GM12878 (cell line): Measurements from ENCODE around the gene NUDT7. TPM values are rescaled to one million over a fixed set of nuclear protein-coding genes. Genes with fewer than 3 reads are reported as not detected.

ENCODE experiments used
- ATAC-seq: fragments of 200-7000 bp; cut with Tn5 transposase; 3 replicates; pipeline ENCODE4 v1.9.1; 2020; ENCODE audit warnings: mild to moderate bottlenecking, moderate library complexity
- BruUV-seq: library from RNA; stranded (reverse); fragments of 400-500 nt; replicated peaks from 2 replicates; lab custom pipeline; 2021; lab: Mats Ljungman, UMichigan
- CTCF ChIA-PET: fragments of 300-600 bp; sonication (Branson Sonifier 250); formaldehyde crosslinking; extraction: SDS; loops from one replicate; lab custom pipeline; 2021; ENCODE audit warnings: inconsistent platforms; lab: Yijun Ruan, JAX
- POLR2A ChIA-PET: fragments of 350-600 bp; formaldehyde crosslinking; extraction: SDS; loops from one replicate; lab custom pipeline; 2021; ENCODE audit warnings: inconsistent platforms; lab: Charles Lee
- RAD21 ChIA-PET: fragments of 300-600 bp; sonication (Branson Sonifier 250); formaldehyde crosslinking; loops from one replicate; lab custom pipeline; 2023; ENCODE audit warnings: antibody characterized with exemption; ENCODE audit not compliant: unreplicated experiment; lab: Charles Lee
- SMC1A ChIA-PET: fragments of 300-600 bp; sonication (Branson Sonifier 250); formaldehyde crosslinking; loops from one replicate; lab custom pipeline; 2023; ENCODE audit not compliant: unreplicated experiment, uncharacterized antibody; lab: Charles Lee
- DNase-seq: peaks from one replicate; pipeline ENCODE4 v3.0.0-alpha.2; 2011; ENCODE audit warnings: low read depth, low spot score
- FAIRE-seq: peaks from 3 replicates; lab custom pipeline; 2011; peaks lifted over from hg19 to GRCh38; lab: Jason Lieb, UNC
- H2AFZ ChIP-seq: 2 replicates; pipeline ENCODE4 v1.6.0; 2011; ENCODE audit warnings: low read depth, low read length, control low read depth; ENCODE audit not compliant: control insufficient read depth
- H3K27ac ChIP-seq: 2 replicates; pipeline ENCODE4 v1.5.1; 2011; ENCODE audit warnings: control low read depth; ENCODE audit not compliant: control insufficient read depth, insufficient read depth
- H3K27me3 ChIP-seq, 2 experiments: replicated peaks in 1 of 2; 2 replicates each; pipeline versions ENCODE4 v1.6.0 to v1.6.1; 2011; ENCODE audit warnings: low read length in 1 of 2; ENCODE audit not compliant: control insufficient read depth in 2 of 2, insufficient read depth in 2 of 2
- H3K36me3 ChIP-seq, 2 experiments: 2 replicates each; pipeline ENCODE4 v1.5.1; 2011; ENCODE audit warnings: low read length in 1 of 2; ENCODE audit not compliant: control insufficient read depth in 2 of 2, insufficient read depth in 2 of 2
- H3K4me1 ChIP-seq: 2 replicates; pipeline ENCODE4 v1.6.1; 2011; ENCODE audit warnings: mild to moderate bottlenecking, low read length, moderate library complexity, mixed read lengths; ENCODE audit not compliant: control insufficient read depth, insufficient read depth
- H3K4me2 ChIP-seq: 2 replicates; pipeline ENCODE4 v1.6.0; 2011; ENCODE audit warnings: control low read depth; ENCODE audit not compliant: control insufficient read depth, insufficient read depth
- H3K4me3 ChIP-seq: fragments of 200-600 bp; sonication (generic); 2 replicates; pipeline ENCODE4 v1.5.1; 2016
- H3K79me2 ChIP-seq: 2 replicates; pipeline ENCODE4 v1.6.0; 2011; ENCODE audit warnings: low read length; ENCODE audit not compliant: control insufficient read depth, insufficient read depth
- H3K9ac ChIP-seq: 2 replicates; pipeline ENCODE4 v1.8.0; 2011; ENCODE audit warnings: low read length, control low read depth, mixed read lengths; ENCODE audit not compliant: control insufficient read depth, insufficient read depth
- H3K9me3 ChIP-seq: replicated peaks from 3 replicates; pipeline ENCODE4 v1.5.1; 2011; ENCODE audit warnings: mild to moderate bottlenecking, low read length; ENCODE audit not compliant: control insufficient read depth, insufficient read depth
- H4K20me1 ChIP-seq: 2 replicates; pipeline ENCODE4 v1.6.0; 2011; ENCODE audit not compliant: control insufficient read depth, insufficient read depth
- BRCA1 ChIP-seq: IDR thresholded peaks from 2 replicates; pipeline ENCODE4 v1.6.1; 2011; ENCODE audit warnings: low read depth, low read length, improper control_type of control experiment
- HCFC1 ChIP-seq: fragments of 150-350 bp; IDR thresholded peaks from 2 replicates; pipeline ENCODE4 v1.6.1; 2014; ENCODE audit warnings: low read length
- POU2F2 ChIP-seq: IDR thresholded peaks from 3 replicates; pipeline ENCODE4 v1.6.1; 2011; ENCODE audit warnings: low read depth, mild to moderate bottlenecking, low read length, borderline replicate concordance
- PRDM15 ChIP-seq: fragments of 450-650 bp; formaldehyde crosslinking; IDR thresholded peaks from 2 replicates; pipeline ENCODE4 v1.4.0; 2020; ENCODE audit warnings: mild to moderate bottlenecking, moderate library complexity
- SIX5 ChIP-seq: IDR thresholded peaks from 2 replicates; pipeline ENCODE4 v1.6.1; 2011; ENCODE audit warnings: mild to moderate bottlenecking, low read depth, low read length, moderate library complexity; ENCODE audit not compliant: severe bottlenecking
- STAT1 ChIP-seq: fragments of 450-650 bp; conservative IDR thresholded peaks from 2 replicates; pipeline ENCODE4 v1.6.1; 2014; ENCODE audit warnings: antibody characterized with exemption, mild to moderate bottlenecking
- ZBED1 ChIP-seq: IDR thresholded peaks from 2 replicates; pipeline ENCODE4 v1.6.1; 2016; ENCODE audit warnings: borderline replicate concordance
- ZNF24 ChIP-seq: fragments of 450-650 bp; IDR thresholded peaks from 2 replicates; pipeline ENCODE4 v1.6.1; 2017; ENCODE audit warnings: antibody characterized with exemption, mild to moderate bottlenecking
- WGBS: methylation state at CpG from one replicate; pipeline ENCODE4 v1.1.6; 2016; ENCODE audit warnings: low lambda C conversion rate; ENCODE audit not compliant: insufficient replicate concordance, insufficient coverage; ENCODE audit errors: missing lambda C conversion rate; 5-methylcytosine and 5-hydroxymethylcytosine counted together
- in situ Hi-C: fragments of 300-500 bp; cut with MboI; formaldehyde crosslinking; loops from 9 replicates; pipeline ENCODE4 v1.14.3; 2018; ENCODE audit warnings: mixed read lengths
- intact Hi-C: fragments of 100-400 bp; cut with micrococcal nuclease; formaldehyde crosslinking; loops from one replicate; pipeline ENCODE4 v1.14.2; 2022; ENCODE audit not compliant: unreplicated experiment
- polyA plus RNA-seq, 11 experiments: library from polyadenylated mRNA; depleted of rRNA in 4 of 11; unstranded in 6 of 11; stranded (reverse) in 5 of 11; fragments of >200 nt; fragmentation: Nextera tagmentation in 4 of 11; fragmentation: Illumina TruSeq in 1 of 11; extraction: Ambion mirVana in 4 of 11; extraction: Trizol in 1 of 11; gene quantifications; 1 replicate in 1 of 11; 2 replicates in 10 of 11; pipeline versions ENCODE4 v1.2.1 to v1.2.3, GENCODE V29; 2011 to 2016; ENCODE audit warnings: inconsistent platforms in 2 of 11, missing spikeins in 2 of 11, low read depth in 1 of 11
- total RNA-seq, 4 experiments: library from RNA; depleted of rRNA in 3 of 4; stranded (reverse); fragments of >200 nt in 3 of 4; fragmentation: Illumina TruSeq in 1 of 4; extraction: Trizol in 1 of 4; gene quantifications; 2 replicates each; pipeline versions ENCODE4 v1.2.1 to v1.2.3, GENCODE V29; 2013 to 2021

Gene NUDT7
- total and polyA plus RNA-seq, 10 of the 15 experiments (the other 5 are each of a cell fraction or from before 2014, with no cell fraction given), result 2.8 to 14.3 (median 5.2) TPM

- RAD21 ChIA-PET, result interaction anchor here (1.4 to 1.6 kb wide), 2 partner anchors 293 to 326 kb away, joined by 4 to 5 read pairs; no protein-coding TSS in a partner anchor
- TF ChIP-seq STAT1 (no peak), ZBED1 (no peak), ZNF24 (no peak), BRCA1 (no peak), POU2F2 (no peak), SIX5 (no peak), PRDM15 (CRISPR knock-in tag) (no peak), HCFC1 (no peak)
- BruUV-seq, result no TSS peak
- CTCF ChIA-PET, result interaction anchor here (1.2 to 4.2 kb wide), 4 partner anchors 293 to 384 kb away, joined by 4 to 41 read pairs (median 9); no protein-coding TSS in a partner anchor
- no peaks in the 10 kb centered on the region for H3K4me1 ChIP-seq
- no peak for FAIRE-seq
- in situ Hi-C loops (loop anchor here (5.0 kb wide), 2 partner anchors 295 to 325 kb away; no protein-coding TSS in a partner anchor), intact Hi-C loops (loop anchor here (5.0 to 10.0 kb wide), 3 partner anchors 105 to 558 kb away; no protein-coding TSS in a partner anchor)
- no peak overlapping the region for H2AFZ ChIP-seq
- SMC1A ChIA-PET, result interaction anchor here (0.5 to 1.1 kb wide), 5 partner anchors 9 to 421 kb away, joined by 3 to 5 read pairs (median 3); no protein-coding TSS in a partner anchor
- H3K9ac ChIP-seq, result no peak overlapping the region
- H3K9me3 ChIP-seq, result no peaks in the 10 kb centered on the region
- H3K27me3 ChIP-seq, result no peaks in the 10 kb centered on the region
- no peak overlapping the region for H3K4me2 ChIP-seq
- ATAC-seq, result no peak
- no peaks in the 10 kb centered on the region for H4K20me1 ChIP-seq
- no peak overlapping the region for H3K4me3 ChIP-seq
- 72% methylated on average over 4 of the region's 4 CpGs for WGBS
- POLR2A ChIA-PET, result no interaction called here
- no peak overlapping the region for H3K27ac ChIP-seq
- DNase-seq, result no peak
- H3K79me2 ChIP-seq, result no peaks in the 10 kb centered on the region
- H3K36me3 ChIP-seq, result no peaks in the 10 kb centered on the region
These were observed 45.2 kb upstream of the NUDT7 start for GRCh38 chr16:77677129-77677528.
